Activated T-cell treated with anti-CD3 and anti-CD28 coated beads for 4 hours (primary cell): Measurements from ENCODE around the gene ACTR1B.
A peak's percentile ranks its signal among the peaks of the same experiment; 100 is the strongest.
"Not testable (repeated sequence)": the region's sequence is repeated elsewhere in the genome, so short reads cannot be mapped to it uniquely, and the experiment has no call there.

ENCODE experiments used
- DNase-seq: peaks from one replicate; pipeline ENCODE4 v3.0.0-alpha.2; 2020

ACTR1B gene

DNA sequence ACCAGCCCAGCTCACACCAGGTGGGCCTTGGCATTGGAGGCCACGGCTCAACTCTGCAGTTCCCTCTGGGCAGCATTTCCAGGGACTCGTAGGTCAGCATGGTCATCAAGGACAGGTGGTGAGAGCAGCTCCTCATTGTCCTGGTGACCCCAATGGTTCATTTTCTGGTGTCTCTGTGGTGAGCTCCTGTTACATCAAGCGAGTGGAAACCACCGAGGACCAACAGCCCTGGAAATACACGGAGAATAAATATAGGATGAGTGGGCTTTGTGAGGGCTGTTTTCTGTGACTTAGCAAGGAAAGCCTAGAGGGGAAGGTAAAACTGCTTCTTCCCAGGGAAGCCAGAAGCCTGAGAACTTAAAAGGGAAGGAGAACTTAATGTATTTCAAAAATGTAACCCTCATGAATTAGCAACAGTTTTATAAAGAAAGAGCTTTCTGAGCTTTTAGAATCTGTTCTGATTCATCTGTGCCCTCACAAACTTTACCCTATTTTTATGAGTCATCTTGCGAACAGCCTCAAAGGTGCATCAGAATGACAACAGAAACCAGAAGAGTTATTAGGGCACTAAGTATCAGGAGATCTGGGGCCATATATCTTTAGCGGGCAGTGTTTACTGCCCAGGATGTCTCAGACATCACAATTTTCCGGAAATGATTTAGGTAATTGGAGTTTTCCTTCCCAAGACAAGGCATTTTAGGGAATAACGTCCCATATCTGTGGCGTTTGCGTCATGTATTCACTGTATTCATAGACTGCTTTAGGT, 24.4 kb upstream of the ACTR1B start:
- DNase-seq, result no peak

- not testable (repeated sequence) for DNase-seq
These were observed 23.4 kb upstream of the ACTR1B start for GRCh38 chr2:97687235-97687634.

- no peak for DNase-seq
These were observed 14.5 kb upstream of the ACTR1B start for GRCh38 chr2:97678298-97678697.

- DNase-seq, result no peak
These were observed 13.6 kb upstream of the ACTR1B start for GRCh38 chr2:97677480-97677879.

DNA sequence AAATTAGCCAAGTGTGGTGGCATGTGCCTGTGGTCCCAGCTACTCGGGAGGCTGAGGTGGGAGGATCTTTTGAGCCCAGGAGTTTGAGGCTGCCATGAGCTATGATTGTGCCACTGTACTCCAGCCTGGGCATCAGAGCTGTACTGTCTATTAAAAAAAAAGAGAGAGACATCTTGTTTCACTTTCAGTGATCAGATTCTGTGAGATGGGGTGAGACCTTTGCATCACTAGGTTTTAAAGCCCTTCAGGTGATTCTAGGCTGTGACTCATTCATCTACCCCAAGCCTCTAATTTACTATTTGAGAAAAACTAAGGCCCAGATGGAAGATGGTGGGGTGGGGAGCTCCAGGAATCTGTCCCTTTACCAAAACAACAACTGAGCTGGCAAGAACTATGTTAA, 12.8 kb upstream of the ACTR1B start:
- no peak for DNase-seq

GRCh38 chr2:97675430-97676113, 11.7 kb upstream of the ACTR1B start:
- no peak for DNase-seq

DNA sequence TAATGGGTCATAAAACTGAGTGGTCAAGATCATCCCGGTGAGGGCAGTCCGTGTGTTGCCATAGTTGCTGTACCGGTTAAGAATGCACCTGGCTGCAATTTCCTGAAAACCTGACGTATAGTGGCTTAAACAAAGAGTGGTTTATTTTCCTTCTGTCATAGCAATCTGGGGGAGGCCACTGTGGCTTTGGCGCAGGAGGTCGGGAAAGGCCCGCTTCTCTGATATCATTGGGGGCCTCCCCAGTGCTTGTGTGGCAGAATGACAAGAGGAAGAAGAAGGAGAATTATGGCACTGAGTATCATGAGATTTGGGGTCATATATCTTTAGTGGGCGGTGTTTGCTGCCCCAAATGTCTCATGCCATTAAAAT, 10.1 kb upstream of the ACTR1B start:
- DNase-seq, result no peak

DNA sequence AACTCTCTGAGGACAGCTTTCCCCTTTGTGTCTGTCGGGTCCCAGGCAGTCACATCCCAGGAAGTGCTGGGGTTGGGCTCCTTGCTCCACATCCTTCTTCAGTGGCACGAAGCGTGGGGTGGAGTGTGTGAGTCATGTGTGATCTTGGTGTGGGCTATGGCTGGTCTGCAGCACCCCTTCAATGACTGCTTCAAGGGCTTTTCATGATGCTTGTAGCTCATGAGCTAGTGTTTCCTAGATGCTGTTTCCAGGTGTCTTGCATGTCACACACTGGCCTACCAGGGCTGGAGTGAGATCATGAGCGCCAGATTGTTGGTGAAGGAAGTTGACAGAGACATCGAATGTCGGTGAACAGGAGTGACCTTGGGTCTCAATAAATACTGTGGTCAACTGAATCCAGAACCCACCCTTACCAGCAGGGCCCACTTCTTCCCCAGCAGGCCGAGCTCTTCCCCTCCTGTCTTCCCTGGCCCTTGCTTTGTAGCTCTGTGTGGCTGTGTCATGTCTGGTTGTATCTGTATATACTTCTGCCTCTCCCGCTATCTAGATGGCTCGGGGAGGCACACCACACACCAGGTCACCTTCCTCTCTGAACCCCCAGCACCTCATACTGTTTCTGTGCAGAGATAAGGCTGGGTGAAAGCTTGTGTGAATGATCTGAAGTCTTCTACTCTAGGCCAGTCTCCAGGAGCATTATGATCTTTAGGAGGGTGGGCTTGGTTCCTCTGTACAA, 9.5 kb upstream of the ACTR1B start:
- no peak for DNase-seq

- not testable (repeated sequence) for DNase-seq
These were observed 8.8 kb upstream of the ACTR1B start for GRCh38 chr2:97672606-97673140.

DNA sequence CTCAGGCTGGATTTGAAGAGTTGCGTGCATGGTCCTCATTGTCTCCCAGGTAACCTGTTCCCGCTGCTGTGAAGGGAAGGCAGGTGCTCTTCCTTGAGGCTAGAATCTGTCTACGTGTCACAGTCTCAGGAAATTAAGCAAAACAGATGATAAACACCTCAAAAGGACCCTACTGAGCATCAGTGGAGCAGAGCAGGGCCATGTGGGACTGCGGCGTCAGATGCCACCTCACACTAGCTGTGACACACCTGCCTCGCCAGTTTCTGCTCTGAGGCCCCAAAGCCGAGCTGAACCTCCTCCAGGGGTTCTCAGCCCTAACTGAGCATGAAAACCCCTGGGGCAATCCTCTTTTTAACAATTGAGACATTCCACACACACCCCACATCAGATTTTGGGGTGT, 7.7 kb upstream of the ACTR1B start:
- no peak for DNase-seq

GRCh38 chr2:97670471-97670870, 6.6 kb upstream of the ACTR1B start:
- no peak for DNase-seq

DNA sequence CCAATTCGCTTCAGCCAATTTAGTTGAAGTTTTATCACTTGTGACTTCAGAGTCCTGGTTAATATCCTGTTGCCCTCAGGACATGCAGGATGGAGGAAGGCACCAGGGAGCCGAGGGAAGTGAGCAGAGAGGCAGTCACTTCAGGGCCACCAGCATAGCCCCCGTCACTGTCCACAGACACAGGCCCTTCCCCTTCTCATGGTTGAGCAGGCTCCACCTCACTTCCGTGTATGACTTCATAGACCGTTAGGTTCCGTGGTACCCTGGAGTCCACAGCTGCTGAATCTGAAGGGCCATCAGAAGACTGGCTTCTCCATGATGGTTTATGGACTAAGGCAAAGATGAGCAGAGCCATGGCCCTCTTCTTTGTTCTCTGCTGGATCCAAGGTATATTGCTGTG, 5.6 kb upstream of the ACTR1B start, which contains the start of gene C2orf92:
Gene C2orf92 (plus strand): TSS at position 266 of the 400 bp plus-strand sequence. CDS start 76 bp downstream, at position 342.
- DNase-seq, result no peak

DNA sequence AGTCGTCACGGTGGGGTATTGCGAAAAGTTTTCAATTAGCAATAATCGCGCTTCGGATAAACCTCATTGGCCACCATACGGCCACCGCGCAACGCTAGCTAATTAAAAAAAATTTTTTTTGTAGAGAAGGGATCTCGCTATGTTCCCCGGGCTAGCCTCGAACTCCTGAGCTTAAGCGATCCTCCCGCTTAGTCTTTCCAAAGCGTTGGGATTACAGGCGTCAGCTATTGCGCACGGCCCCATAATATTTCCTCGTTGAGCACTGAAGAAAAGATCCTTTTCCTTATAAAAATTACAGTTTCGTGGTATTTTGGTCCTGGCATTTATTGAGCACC, 759 bp upstream of the ACTR1B start:
- DNase-seq, result no peak

- no peak for DNase-seq
These were observed 250 bp downstream of the ACTR1B start for GRCh38 chr2:97663626-97663961.

- DNase-seq, result peak; percentile 73
These were observed 784 bp downstream of the ACTR1B start for GRCh38 chr2:97662895-97663625.

- DNase-seq, result no peak
These were observed 1.4 kb downstream of the ACTR1B start for GRCh38 chr2:97662386-97662894.

GRCh38 chr2:97661927-97662326, 1.9 kb downstream of the ACTR1B start:
- no peak for DNase-seq

DNA sequence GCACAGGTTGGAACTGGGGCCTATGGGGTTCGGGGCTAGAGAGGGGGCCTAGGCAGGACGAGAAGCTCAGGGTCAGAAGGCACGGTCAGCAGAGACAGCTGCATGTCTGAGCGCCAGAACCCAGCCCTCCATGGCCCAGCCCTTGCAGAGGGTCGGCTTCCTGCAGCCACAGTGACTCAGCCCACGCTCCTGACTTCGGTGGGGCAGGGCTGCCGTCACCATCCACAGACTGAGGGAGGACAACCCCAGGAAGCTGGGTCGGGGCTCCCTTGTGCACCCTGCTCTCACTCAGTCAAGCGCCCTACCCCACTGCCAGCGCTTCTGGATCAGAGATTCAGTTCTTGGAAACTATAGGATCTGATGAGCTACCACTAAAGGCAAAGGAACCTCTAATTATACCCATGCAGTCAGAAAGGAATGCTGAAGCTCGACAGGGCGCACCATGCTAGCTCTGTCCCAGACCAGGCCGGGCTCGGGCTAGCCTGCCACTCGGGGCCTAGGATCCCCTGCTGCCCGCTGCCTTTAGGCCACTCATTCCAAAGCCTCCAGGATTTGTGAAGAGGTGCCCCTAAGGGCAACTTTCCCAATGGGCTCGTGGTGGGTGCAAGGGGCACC, 3.0 kb downstream of the ACTR1B start:
- no peak for DNase-seq

DNA sequence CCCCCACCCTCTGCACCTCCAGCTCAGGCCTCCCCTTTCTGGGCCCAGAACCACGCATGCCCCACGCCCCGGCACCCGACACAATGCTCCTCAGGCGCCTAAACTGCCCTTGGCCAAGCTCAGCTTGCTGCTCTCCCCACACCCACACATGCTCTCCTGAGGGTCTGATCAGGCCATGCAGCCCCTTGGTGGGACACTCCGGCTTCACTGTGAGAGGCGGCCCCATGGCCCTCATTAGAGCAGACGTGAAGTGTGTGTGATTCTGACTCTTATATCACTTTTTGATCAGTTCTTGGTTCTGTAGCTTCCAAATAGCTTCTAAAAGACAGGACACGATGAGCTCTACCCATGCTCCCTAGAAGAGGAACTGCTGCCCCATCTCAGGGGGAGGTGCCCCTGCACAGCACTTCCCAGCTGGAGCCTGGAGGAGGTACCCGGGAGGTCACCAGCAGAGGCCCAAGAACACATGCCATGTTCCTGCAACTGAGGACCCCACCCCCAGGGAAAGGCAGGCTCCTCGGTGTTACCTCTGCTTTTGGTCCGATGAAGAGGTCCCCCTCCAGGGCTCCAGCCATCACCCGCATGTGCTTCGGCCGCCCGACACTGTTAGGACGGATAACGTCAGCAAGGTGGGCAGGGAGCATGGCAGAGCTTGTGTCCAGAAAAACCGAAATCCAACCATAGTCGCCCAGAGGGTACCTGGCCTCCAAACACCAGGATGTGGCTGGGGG, 3.6 kb downstream of the ACTR1B start:
- no peak for DNase-seq

- no peak for DNase-seq
These were observed 4.4 kb downstream of the ACTR1B start for GRCh38 chr2:97659256-97660043.

DNA sequence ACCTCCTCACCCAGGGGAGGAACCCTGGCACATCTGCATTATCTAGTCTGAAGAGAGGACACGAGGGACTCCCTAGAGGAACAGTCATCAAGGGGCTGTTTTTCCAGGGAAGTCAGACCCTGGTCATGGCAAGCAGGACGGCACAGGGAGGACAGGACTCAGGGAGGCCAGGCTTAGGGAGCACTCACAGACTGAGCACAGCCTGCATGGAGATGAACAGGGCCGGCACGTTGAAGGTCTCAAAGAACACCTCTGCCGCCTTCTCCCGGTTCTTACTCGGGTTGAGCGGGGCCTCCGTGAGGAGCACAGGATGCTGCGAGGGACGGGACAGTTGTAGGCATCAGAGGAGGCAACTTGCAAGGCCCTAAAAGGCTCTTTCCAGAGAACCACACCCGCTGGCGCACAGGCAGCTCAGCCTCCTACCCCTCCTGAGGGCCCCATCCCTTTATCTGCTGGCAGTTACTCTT, 5.1 kb downstream of the ACTR1B start:
- no peak for DNase-seq
